Measurements from ENCODE around the gene GJB3.
"Not testable (repeated sequence)": the region's sequence is repeated elsewhere in the genome, so short reads cannot be mapped to it uniquely, and the experiment has no call there.

The GJB3 gene

GRCh38 chr1:34786521-34787325 lies 5.7 kb downstream of the GJB3 start:
- DNase-seq, result peak; percentile 59

DNA sequence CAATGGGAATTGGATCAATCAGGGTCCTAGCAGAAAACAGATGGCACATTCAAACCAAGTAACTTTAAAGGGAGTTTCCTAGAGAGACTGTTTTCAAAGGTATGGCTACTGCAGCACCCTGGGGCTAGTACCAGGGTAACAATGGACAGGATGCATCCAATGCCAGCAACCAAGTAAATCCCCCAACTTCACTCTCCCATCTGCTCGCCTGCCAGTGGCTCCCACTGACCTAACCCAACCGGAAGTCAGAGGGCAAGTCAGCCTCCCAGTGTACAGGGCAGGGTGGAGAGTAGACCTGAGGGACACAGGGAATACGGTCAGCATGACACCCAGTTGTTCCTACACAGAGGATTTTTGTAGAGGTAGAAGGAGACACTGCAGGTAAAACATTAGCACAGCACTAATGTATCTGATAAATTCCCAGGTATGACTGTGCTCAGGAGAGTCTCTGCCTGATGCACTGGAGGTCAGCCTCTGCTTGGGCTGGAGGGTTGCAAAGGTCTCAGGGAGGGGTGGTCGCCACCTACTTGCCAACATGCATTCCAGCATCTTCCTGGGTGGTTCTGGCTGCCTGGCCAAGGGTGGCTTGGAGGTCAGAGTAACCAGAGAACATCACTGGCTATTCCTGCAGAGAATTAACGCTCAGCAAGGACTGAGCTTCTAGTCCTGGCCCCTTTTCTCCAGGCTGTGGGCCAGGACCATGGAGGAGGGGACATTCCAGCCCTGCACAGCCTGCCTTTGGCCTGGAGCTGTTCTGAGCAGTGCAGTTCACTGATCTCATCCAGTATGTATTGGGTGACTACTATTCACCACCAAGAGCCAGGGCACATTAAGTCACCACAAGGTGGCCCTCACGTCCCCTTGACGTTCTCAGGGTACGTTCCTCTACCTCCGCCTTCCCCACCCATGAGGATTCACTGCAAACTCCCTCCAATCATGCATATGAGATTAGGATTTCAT lies 6.7 kb downstream of the GJB3 start:
- no peak for DNase-seq

DNA sequence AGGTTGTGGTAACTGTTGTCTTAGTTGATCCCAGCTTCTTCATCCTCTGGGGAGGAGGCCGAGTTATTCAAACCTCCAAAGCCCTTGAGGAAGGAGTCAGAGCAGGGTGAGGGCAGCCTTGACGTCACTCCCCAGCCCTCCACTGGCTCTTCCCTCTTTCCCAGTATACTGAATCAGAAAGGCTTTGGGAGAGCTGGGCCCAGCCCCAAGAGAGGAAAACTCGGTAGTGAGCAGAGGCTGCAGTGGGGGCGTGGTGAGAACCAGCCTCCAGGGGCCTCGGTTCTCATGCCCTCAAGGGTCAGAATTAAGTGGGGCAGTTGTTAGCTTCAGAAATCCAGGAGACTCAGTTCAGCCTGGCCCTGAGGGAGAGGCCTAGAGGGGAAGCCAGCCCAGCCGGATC lies 10.0 kb downstream of the GJB3 start:
- DNase-seq, result no peak

GRCh38 chr1:34792424-34792823 lies 11.4 kb downstream of the GJB3 start:
- no peak for DNase-seq

DNA sequence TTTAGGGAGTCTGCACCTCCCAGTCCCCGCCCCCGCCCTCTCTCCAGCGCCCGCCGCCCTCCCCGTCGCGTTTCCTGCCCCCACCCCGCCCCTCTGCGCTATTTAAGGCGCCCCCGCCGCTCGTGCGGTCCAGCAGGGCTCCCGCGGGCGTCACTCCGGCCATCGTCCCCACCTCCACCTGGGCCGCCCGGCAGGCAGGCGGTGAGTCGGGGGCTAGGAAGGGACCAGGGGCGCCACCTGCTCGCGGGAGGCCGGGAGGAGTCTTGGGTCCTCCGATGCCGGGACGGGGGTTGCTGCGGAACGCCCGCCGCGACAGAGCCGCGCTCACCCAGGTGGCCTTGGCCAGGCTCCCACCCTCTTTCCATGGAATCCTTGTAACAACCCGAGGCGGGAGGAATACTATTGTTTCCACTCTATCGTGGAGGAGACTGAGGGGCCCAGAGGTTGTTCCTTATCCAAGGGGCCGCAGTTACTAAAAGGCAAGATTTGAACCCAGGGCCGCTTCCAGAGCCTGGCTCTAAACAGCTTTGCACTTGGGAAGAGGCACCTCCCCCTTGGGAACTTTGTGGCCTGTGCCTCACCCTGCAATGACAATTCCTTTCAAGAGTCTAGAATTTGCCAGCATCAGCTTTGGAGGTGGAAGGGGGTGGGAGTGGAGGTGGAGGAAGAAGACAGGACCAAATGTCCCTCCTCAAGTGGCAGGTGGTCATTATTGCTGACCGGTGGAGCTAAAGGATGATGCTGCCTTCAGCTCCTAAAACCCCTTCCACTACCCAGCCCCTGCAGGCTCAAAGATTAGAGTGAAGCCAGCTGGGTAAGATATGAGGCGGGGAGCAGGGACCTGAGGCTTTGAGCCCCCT lies 12.1 kb downstream of the GJB3 start, which contains the start of gene GJA4:
Gene GJA4, plus strand, starts transcription at position 132 of the 860 bp plus-strand sequence. CDS start 1,215 bp downstream, outside the sequence.
- no peak for DNase-seq

- no peak for DNase-seq
Measured at GRCh38 chr1:34794001-34794789, 13.2 kb downstream of the GJB3 start.

DNA sequence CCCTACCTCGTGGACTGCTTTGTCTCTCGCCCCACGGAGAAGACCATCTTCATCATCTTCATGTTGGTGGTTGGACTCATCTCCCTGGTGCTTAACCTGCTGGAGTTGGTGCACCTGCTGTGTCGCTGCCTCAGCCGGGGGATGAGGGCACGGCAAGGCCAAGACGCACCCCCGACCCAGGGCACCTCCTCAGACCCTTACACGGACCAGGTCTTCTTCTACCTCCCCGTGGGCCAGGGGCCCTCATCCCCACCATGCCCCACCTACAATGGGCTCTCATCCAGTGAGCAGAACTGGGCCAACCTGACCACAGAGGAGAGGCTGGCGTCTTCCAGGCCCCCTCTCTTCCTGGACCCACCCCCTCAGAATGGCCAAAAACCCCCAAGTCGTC lies 13.8 kb downstream of the GJB3 start:
- DNase-seq, result no peak

DNA sequence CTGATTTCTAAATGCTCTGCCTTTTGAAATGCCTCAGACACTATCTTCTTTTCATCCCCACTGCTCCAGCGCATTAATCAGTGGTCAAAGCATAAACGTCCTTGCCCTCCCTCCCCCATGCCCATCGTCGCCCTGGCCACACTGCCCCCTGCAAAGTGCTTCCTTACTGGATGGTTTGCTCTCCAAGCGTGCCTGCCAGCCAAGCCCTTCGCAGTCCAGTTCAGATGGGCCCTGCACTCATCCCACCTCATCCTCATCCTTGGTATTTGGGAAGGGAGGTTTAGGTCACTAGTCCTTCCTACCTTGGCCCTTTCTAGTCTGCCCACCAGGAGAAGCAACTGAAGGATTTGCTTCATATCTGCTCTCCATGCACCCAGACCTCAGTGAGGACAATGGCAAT lies 14.9 kb downstream of the GJB3 start:
- no peak for DNase-seq

- DNase-seq, result no peak
Measured at GRCh38 chr1:34796990-34797389, 16.0 kb downstream of the GJB3 start.

GRCh38 chr1:34800214-34800613 lies 19.2 kb downstream of the GJB3 start:
- DNase-seq, result no peak

DNA sequence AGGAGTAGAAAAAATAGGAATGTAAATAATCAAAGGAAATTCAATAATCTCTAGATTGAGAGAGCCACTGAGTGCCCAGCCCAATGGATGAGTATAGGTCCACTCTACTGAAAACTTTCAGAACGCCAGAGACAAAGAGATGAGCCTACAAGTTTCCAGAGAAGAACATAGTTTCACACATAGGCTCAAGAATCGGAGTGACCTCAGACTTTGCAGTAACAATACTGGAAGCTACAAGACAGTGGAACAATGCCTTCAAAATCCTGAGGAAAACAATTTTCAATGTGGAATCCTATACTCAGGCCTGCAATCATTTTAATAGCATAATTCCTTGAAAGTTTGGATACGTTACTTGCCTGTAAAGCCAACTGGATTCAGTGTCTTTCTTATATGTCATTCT lies 22.8 kb downstream of the GJB3 start:
- no peak for DNase-seq

- DNase-seq, result no peak
Measured at GRCh38 chr1:34806396-34806795, 25.4 kb downstream of the GJB3 start.

DNA sequence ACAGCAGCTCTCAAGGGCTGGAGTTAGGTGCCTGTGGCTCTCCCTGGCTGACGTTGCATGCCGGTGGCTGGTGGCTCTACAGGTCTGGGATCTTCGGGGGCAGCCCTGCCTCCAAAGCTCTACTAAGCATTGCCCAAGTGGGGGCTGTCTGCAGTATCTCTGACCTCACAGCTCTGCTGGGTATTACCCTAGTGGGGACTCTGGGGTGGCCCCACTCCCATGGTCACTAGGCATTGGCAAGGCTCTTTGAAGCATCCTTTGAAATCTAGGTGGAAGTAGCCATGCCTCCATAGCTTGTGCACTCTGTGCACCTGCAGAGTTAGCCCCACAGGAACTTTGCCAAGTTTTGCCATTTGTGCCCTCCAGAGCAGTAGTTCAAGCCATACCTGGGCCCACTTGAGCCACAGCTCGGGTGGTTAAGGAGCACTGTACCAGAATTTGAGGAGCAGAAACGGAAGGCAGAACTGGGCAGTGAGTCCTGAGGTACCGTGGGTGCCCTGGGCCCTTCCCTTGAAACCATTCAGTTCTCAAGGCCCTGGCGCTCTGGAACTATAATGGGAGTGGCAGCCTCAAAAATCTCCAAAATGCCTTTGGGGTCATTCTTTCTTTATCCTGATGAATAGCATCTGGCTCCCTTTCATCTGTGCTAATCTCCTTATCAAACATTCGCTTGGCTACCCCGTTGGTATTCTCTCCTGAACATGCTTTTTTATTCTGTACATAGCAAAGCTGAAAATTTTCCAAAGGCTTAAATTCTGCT lies 27.2 kb downstream of the GJB3 start:
- DNase-seq, result no peak

- DNase-seq, result not testable (repeated sequence)
Measured at GRCh38 chr1:34810781-34811180, 29.8 kb downstream of the GJB3 start.

- DNase-seq, result no peak
Measured at GRCh38 chr1:34816332-34816731, 35.3 kb downstream of the GJB3 start.

DNA sequence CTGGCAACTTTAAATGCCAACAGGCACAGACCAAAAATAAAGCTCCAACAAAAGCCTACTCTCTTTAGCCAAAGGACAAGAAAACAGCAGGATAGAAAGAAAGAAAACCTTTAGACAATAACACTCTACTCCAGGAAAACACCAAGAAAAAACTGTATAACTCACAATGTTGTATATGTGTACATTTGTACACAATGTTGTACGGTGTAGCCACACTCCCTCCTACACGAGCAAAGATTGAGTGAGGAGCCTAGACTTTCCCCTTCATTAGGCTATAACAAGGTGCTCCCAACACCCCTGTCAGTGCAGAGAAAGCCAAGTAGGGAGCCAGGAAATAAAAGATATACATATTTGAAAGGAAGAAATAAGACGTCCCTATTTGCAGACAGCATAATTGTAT lies 35.8 kb downstream of the GJB3 start:
- DNase-seq, result no peak

- DNase-seq, result not testable (repeated sequence)
Measured at GRCh38 chr1:34818862-34819261, 37.8 kb downstream of the GJB3 start.

DNA sequence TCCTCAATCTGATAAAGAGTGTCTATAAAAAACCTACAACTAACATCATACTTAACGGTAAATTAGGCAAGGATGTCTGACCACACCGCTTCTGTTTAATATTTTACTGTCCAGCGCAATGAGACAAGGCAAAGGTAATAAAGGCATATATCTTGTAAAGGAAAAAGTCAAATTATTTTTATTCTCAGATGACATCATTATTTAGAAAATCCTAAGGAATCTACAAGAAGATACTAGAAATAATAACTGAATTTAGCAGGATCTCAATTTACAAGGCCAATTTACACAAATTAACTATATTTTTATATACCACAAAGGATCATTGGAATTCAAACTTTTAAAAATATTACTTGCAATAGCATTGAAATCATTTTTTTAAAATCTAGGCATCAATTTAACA lies 41.2 kb downstream of the GJB3 start:
- no peak for DNase-seq

- DNase-seq, result no peak
Measured at GRCh38 chr1:34824817-34825454, 43.9 kb downstream of the GJB3 start.

DNA sequence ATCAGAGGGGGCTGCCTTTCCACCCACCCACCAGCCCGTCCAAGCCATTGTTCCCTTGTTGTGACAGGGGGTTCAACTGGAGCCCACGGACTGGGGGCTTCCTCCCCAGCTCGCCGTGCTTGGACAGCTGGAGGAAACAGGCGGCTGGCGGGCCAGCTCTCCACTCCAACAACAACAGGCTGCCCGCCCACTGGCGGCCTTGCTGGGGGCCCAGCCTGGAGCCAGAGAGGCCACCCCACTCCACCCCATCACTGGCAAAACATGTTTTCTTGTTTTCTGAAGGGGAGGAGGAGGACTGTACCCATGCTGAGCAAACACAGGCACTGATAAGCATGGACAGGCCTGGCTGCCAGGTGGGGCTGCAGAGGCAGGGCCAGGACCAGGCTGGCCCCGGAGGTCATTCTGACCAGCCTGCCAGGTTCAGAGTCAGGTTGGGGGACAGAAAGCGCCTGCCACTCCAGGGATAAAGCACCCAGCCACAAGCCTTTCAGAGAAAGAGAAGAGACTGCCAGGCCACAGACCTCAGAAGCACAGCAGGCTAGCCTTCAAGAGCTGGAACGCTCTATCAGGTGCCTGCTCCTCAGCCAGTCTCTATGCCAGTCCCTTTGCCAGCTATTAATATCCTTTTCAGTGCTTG lies 44.6 kb downstream of the GJB3 start:
- no peak for DNase-seq
